HG03432 (cell line): ENCODE measurements around the gene ARHGAP26.

Experiments used
- ATAC-seq: cut with Tn5 transposase; IDR thresholded peaks from one replicate; pipeline ENCODE4 v1.9.1; 2021; ENCODE audit warnings: mild to moderate bottlenecking, moderate library complexity; ENCODE audit not compliant: unreplicated experiment

Gene ARHGAP26

GRCh38 chr5:143149759-143150158 lies 379.6 kb downstream of the ARHGAP26 start:
- no peak for ATAC-seq

GRCh38 chr5:143151056-143151700 lies 381.0 kb downstream of the ARHGAP26 start:
- no peak for ATAC-seq

GRCh38 chr5:143152445-143152844 lies 382.3 kb downstream of the ARHGAP26 start:
- ATAC-seq, result no peak

GRCh38 chr5:143153332-143154119 lies 383.3 kb downstream of the ARHGAP26 start:
- ATAC-seq, result peak; percentile 57

- ATAC-seq, result no peak
Observed at GRCh38 chr5:143154510-143155370, 384.6 kb downstream of the ARHGAP26 start.

- no peak for ATAC-seq
Observed at GRCh38 chr5:143155455-143155854, 385.3 kb downstream of the ARHGAP26 start.

GRCh38 chr5:143156086-143156485 lies 385.9 kb downstream of the ARHGAP26 start:
- ATAC-seq, result no peak

- no peak for ATAC-seq
Observed at GRCh38 chr5:143156572-143156971, 386.4 kb downstream of the ARHGAP26 start.

GRCh38 chr5:143159031-143159430 lies 388.9 kb downstream of the ARHGAP26 start:
- no peak for ATAC-seq

- ATAC-seq, result no peak
Observed at GRCh38 chr5:143161885-143162540, 391.8 kb downstream of the ARHGAP26 start.

GRCh38 chr5:143162810-143163209 lies 392.6 kb downstream of the ARHGAP26 start:
- ATAC-seq, result no peak

- no peak for ATAC-seq
Observed at GRCh38 chr5:143164557-143164956, 394.4 kb downstream of the ARHGAP26 start.

GRCh38 chr5:143165049-143165880 lies 395.1 kb downstream of the ARHGAP26 start:
- no peak for ATAC-seq

GRCh38 chr5:143166090-143166489 lies 395.9 kb downstream of the ARHGAP26 start:
- peak; percentile 3 for ATAC-seq

- ATAC-seq, result peak; percentile 62
Observed at GRCh38 chr5:143166661-143167420, 396.7 kb downstream of the ARHGAP26 start.

GRCh38 chr5:143168171-143168741 lies 398.1 kb downstream of the ARHGAP26 start:
- ATAC-seq, result no peak

GRCh38 chr5:143168921-143169810 lies 399.0 kb downstream of the ARHGAP26 start:
- no peak for ATAC-seq

- no peak for ATAC-seq
Observed at GRCh38 chr5:143170104-143170503, 399.9 kb downstream of the ARHGAP26 start.
